ENCODE data around the gene RDX. TPM values are rescaled to one million over a fixed set of nuclear protein-coding genes. Genes with fewer than 3 reads are reported as not detected.

The RDX gene
- total RNA-seq, 1 donor from 2014 or later: 27.9 TPM

DNA sequence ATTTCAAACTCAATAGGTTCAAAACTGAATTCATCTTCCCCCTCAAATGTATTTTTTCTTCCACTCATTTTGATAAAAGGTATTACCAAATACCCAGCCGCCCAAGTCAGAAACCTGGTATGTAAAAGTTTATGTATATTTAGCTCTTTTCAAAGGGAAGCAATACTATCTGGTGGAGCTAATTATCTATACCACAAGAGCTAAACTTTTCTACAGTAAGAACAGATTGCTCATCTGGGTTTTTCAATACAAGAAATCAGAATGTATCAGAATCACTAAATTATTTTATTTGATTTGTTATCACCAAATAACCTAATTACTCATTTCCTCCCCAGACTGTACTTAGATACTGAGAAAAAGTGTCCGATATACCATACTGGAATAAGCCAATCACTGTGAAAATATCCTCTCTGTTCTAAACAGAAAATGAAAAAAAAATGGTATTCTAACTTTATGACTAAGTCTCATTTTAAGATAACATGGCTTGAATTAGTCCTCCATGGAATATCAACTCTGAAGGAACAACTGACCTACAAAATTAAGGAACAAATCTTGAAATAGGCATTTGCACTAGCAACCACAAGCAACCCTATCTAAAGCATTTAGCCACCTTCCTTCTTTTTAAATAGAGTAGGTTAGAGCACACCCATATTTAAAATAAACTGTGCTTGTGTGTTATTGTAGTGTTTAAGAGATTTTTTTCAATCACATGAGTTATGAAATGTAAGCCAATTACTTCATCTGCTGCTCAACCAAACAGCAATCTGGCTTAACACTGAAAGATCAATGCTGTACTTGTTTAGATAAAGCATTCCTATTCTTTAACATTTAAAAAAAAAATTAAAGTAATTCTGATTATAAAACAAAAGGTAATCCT lies 35.0 kb downstream of the RDX start:
- no peak for DNase-seq
- POLR2A ChIA-PET: no interaction called here
- intact Hi-C loops (cut with micrococcal nuclease): no loop called here
- Mint-ChIP-seq H3K27ac (no peak overlapping the region), H3K4me1 (no peaks in the 10 kb centered on the region), H3K36me3 (ENCODE audit: low read depth) (peaks cover 55% of the 10 kb centered on the region), H3K27me3 (no peaks in the 10 kb centered on the region), H3K4me3 (no peak overlapping the region), H3K9me3 (no peaks in the 10 kb centered on the region)
- no peak for ATAC-seq (ENCODE audit: low read depth)
- no peak for TF ChIP-seq CTCF (IDR thresholded peaks at IDR 0.05)
- CTCF ChIA-PET: no interaction called here

DNA sequence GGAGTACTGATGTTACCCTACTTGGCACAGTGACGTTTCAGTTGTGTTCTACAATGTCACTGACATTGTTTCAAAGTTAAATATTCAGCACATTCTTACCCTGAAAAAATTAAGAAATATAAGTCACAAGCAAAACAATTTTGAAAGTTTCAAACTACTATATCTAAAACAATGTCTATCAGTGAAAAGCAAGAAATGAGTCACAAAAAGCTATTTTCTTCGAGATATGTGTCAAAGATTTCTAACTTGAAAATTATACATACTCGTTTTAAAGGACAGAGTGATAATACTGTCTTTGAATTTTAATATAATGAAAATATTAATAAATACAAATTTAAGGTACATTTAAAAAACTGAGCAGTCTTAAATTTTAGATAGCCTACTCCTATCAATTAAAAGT lies 42.9 kb downstream of the RDX start:
- no peak for TF ChIP-seq CTCF (IDR thresholded peaks at IDR 0.05)

DNA sequence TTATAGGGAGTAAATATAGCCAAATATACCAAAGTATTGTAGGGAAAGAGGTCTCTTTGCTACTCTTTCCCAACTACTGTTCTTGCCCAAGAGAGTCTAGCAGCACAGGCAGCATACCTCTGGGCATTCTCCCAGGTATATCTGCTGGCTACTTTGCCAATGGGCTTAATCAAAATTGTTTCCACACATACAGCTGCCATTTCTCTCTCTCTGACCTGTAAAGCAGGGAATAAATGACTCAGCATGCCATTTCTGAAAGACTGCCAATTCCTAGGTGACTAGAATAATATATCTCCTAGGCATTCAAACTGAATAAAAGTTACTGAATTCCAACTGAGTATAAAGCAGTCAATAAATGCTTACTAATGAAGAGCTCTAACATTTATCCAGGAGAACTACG lies 44.6 kb downstream of the RDX start:
- no peak overlapping the region for H3K4me3 Mint-ChIP-seq
- intact Hi-C loops (cut with micrococcal nuclease): loop anchor here (5.0 kb wide), 1 partner anchor 180 kb away; no protein-coding TSS in a partner anchor
- H3K27me3 Mint-ChIP-seq: no peaks in the 10 kb centered on the region
- no peaks in the 10 kb centered on the region for H3K9me3 Mint-ChIP-seq
- H3K27ac Mint-ChIP-seq: no peak overlapping the region
- ChIA-PET POLR2A (no interaction called here), CTCF (interaction anchor here (1.6 kb wide), 1 partner anchor 181 kb away, joined by 3 read pairs; no protein-coding TSS in a partner anchor)
- ATAC-seq (ENCODE audit: low read depth): no peak
- DNase-seq: no peak
- no peaks in the 10 kb centered on the region for H3K4me1 Mint-ChIP-seq
- peaks cover 41% of the 10 kb centered on the region for H3K36me3 Mint-ChIP-seq (ENCODE audit: low read depth)
- TF ChIP-seq CTCF (IDR thresholded peaks at IDR 0.05): no peak

More for the DNA sequence above, 42.9 kb downstream of the RDX start:
- ATAC-seq (ENCODE audit: low read depth): no peak
- no peak overlapping the region for H3K4me3 Mint-ChIP-seq
- no peaks in the 10 kb centered on the region for H3K9me3 Mint-ChIP-seq
- peaks cover 47% of the 10 kb centered on the region for H3K36me3 Mint-ChIP-seq (ENCODE audit: low read depth)
- POLR2A ChIA-PET: no interaction called here
- H3K4me1 Mint-ChIP-seq: no peaks in the 10 kb centered on the region
- H3K27me3 Mint-ChIP-seq: no peaks in the 10 kb centered on the region
- intact Hi-C loops (cut with micrococcal nuclease): loop anchor here (5.0 kb wide), 1 partner anchor 179 kb away; no protein-coding TSS in a partner anchor
- CTCF ChIA-PET: no interaction called here
- no peak for DNase-seq
- no peak overlapping the region for H3K27ac Mint-ChIP-seq

DNA sequence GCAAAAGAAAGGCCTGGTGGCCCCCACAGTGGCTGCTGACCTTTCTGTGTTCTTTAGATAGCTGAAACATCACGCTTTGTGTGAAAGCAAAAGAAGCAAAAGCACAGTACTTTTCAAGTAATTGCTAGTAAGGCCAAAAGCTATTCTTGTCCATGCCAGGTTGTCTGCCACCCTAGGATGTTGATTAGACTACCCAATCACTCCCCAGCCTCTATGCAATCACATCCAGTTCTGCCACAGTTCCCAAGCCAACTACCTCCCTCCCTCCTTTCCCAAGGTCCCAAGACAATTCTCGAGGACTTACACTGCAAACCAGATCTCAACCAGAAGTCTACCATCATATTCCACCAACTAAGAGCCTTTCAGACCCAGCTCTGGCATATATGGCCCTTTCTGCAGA lies 46.2 kb downstream of the RDX start:
- Mint-ChIP-seq H3K4me1 (no peaks in the 10 kb centered on the region), H3K27me3 (no peaks in the 10 kb centered on the region), H3K9me3 (no peaks in the 10 kb centered on the region), H3K4me3 (no peak overlapping the region), H3K36me3 (ENCODE audit: low read depth) (peaks cover 39% of the 10 kb centered on the region), H3K27ac (no peak overlapping the region)
- TF ChIP-seq CTCF (IDR thresholded peaks at IDR 0.05): no peak
- intact Hi-C loops (cut with micrococcal nuclease): loop anchor here (5.0 kb wide), 1 partner anchor 182 kb away; no protein-coding TSS in a partner anchor
- POLR2A ChIA-PET: no interaction called here
- CTCF ChIA-PET: interaction anchor here (1.1 kb wide), 1 partner anchor 397 kb away, joined by 4 read pairs; no protein-coding TSS in a partner anchor
- DNase-seq (no peak), ATAC-seq (ENCODE audit: low read depth) (no peak)

GRCh38 chr11:110249766-110250165 lies 46.6 kb downstream of the RDX start:
- intact Hi-C loops (cut with micrococcal nuclease): loop anchor here (1.0 to 5.0 kb wide), 2 partner anchors 183 to 303 kb away; no protein-coding TSS in a partner anchor
- H3K9me3 Mint-ChIP-seq: no peaks in the 10 kb centered on the region
- ChIA-PET POLR2A (no interaction called here), CTCF (interaction anchor here (1.1 kb wide), 1 partner anchor 397 kb away, joined by 4 read pairs; no protein-coding TSS in a partner anchor)
- ATAC-seq (ENCODE audit: low read depth): no peak
- peaks cover 39% of the 10 kb centered on the region for H3K36me3 Mint-ChIP-seq (ENCODE audit: low read depth)
- DNase-seq: no peak
- H3K27ac Mint-ChIP-seq: no peak overlapping the region
- no peaks in the 10 kb centered on the region for H3K4me1 Mint-ChIP-seq
- no peak for TF ChIP-seq CTCF (IDR thresholded peaks at IDR 0.05)
- H3K4me3 Mint-ChIP-seq: no peak overlapping the region
- no peaks in the 10 kb centered on the region for H3K27me3 Mint-ChIP-seq

All from activated B cell treated with CpG ODN at 0.5 μM for 24 hours (primary cell).